GM20000 (cell line): ENCODE measurements around the gene SH3GL3.

Experiments
- DNase-seq: peaks from one replicate; pipeline ENCODE4 v3.0.0; 2012; ENCODE audit warnings: low spot score
- TF ChIP-seq, protein P1 (sequence below): IDR thresholded peaks from 2 replicates; pipeline ENCODE4 v1.5.1; 2012; ENCODE audit warnings: mild to moderate bottlenecking, control low read depth; ENCODE audit errors: extremely low read depth, missing control alignments

Gene SH3GL3

DNA sequence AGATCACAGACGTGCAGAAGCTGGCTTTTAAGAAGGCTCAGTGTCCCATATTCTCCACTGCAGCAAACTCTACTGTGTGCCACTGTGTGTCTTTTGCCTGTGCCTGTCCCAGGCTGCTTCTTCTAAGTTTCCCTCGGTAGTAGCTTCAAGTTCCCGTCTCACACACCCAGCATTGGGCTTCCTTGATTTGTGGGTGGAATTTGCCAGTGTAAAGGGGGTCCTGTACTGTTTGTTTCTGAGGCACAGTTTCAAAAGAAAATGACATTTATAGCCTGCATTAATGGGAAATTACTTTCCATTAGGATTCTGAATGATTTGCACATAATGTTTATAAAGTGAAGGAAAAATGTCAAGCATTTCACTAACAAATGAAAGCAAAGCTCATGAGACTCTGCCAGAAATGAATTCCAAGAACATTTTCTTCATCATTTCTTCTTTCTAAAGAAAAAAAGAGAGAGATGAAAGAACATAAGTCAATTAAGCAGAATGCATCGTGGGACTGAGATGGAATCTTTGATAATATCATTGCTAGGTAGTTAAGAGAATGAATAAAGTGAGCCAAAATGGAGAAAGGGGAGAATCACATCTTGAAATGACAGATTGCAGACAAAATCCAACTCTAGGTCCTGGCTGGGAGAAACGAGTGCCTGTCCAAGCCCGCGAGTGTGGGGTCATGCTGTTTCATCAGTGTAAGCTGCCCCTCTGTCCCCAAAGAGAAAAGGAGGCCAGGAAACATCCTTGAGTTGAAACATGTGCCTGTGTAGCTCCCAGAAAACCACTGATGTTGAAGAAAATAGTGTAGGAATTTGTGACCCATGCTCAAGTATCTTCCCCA lies 158.2 kb downstream of the SH3GL3 start:
- TF ChIP-seq, protein P1, sequence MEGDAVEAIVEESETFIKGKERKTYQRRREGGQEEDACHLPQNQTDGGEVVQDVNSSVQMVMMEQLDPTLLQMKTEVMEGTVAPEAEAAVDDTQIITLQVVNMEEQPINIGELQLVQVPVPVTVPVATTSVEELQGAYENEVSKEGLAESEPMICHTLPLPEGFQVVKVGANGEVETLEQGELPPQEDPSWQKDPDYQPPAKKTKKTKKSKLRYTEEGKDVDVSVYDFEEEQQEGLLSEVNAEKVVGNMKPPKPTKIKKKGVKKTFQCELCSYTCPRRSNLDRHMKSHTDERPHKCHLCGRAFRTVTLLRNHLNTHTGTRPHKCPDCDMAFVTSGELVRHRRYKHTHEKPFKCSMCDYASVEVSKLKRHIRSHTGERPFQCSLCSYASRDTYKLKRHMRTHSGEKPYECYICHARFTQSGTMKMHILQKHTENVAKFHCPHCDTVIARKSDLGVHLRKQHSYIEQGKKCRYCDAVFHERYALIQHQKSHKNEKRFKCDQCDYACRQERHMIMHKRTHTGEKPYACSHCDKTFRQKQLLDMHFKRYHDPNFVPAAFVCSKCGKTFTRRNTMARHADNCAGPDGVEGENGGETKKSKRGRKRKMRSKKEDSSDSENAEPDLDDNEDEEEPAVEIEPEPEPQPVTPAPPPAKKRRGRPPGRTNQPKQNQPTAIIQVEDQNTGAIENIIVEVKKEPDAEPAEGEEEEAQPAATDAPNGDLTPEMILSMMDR: no peak

DNA sequence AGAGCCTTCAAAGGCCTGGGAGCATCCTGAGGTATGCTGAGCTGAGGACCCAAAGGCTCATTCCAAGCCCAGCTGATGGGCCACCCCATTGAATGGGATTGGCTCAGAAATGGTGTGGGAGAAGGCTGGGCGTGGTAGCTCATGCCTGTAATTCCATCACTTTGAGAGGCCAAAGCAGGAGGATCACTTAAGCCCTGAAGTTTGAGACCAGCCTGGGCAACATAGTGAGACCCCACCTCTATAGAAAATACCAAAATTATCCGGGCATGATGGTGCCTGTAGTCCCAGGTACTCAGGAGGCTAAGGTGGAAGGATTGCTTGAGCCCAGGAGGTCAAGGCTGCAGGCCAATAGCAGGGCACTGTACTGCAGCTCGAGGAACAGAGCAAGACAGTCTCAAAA lies 163.0 kb downstream of the SH3GL3 start:
- TF ChIP-seq, protein P1: no peak
- DNase-seq: no peak

More for the DNA sequence above, 158.2 kb downstream of the SH3GL3 start:
- no peak for DNase-seq

- TF ChIP-seq, protein P1: no peak
- no peak for DNase-seq
These were observed 164.0 kb downstream of the SH3GL3 start for GRCh38 chr15:83610901-83611685.

- no peak for DNase-seq
- TF ChIP-seq, protein P1: no peak
These were observed 165.1 kb downstream of the SH3GL3 start for GRCh38 chr15:83612226-83612625.

DNA sequence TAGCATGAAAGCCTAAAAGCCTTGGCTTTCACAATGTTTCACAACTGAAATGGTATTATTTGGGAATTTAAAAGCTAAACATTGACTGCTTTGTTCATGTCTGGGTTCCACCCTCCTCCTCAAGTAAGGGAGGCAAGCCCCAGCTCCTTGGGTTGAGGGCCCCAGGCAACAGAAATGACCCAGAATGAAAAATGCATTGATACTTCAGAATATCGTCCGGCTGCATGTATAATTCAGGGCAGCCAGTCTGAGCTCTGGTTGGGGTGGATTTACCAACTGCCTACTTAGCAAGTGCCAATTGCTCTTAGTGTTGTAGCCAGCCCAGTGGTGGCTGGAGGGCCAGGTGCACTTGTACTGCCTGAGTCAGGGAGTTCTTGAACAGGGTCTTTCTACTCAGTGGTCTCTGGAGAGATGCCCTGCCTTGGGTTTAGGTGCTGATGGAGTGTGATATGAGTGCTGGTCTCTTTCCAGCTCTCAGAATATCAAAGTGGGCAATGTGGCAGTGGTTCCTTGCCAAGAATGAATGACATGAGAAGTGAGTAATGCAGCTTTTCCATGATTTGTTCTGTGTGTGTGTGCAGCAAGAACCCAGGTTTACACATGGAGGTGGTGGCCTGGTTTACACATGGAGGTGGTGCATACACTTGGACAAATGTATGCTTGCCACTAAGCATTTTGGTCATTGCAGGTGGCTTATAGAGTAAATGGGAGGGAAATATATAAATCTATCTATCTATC lies 165.9 kb downstream of the SH3GL3 start:
- TF ChIP-seq, protein P1: no peak
- DNase-seq: no peak

DNA sequence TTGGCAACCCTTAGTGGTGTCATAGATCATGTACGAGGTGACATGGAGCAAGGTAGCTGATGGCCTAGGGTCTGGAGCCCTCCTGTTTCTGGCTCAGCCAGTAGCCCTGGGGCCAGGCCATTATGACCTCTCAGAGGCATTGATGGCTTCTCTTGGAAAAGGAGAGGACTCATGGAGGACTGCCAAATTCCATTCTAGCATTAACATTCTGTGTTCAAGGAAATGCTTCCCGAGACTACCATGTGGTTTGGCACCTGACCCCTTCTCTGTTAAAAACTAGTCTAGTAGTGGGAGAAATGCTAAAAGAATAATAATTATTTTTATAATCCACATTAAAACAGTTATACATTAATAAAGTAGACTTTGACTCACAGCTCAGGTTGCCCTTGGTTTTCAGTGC lies 166.6 kb downstream of the SH3GL3 start:
- TF ChIP-seq, protein P1: no peak
- DNase-seq: no peak
